C4-2B (cell line): ENCODE measurements around the gene NKX3-2.

Source experiments
- CTCF ChIP-seq: fragments of 450-650 bp; conservative IDR thresholded peaks from 2 replicates; pipeline ENCODE4 v1.5.1; 2017; ENCODE audit warnings: mild to moderate bottlenecking
- ZFX ChIP-seq: fragments of 450-650 bp; IDR thresholded peaks from 2 replicates; pipeline ENCODE4 v1.6.1; 2017

- TF ChIP-seq ZFX (no peak), CTCF (no peak)
Measured at GRCh38 chr4:13538427-13538973, 5.8 kb downstream of the NKX3-2 start.
